KMS-11 (cell line): Measurements from ENCODE around the gene EHF.

Source experiments
- H2AFZ ChIP-seq: fragments of 200-600 bp; sonication (generic); 2 replicates; pipeline ENCODE4 v1.6.1; 2016; ENCODE audit warnings: antibody characterized with exemption, mixed run types, low read depth
- H3K27ac ChIP-seq: fragments of 200-600 bp; sonication (generic); 2 replicates; pipeline ENCODE4 v1.6.1; 2016; ENCODE audit warnings: mild to moderate bottlenecking, mixed run types
- H3K27me3 ChIP-seq: fragments of 200-600 bp; sonication (generic); 2 replicates; pipeline ENCODE4 v1.6.1; 2017; ENCODE audit warnings: mild to moderate bottlenecking, low read depth, mixed run types, moderate library complexity; ENCODE audit not compliant: insufficient read depth
- H3K36me3 ChIP-seq: fragments of 200-600 bp; sonication (generic); 2 replicates; pipeline ENCODE4 v1.6.1; 2017; ENCODE audit warnings: mild to moderate bottlenecking, mixed run types; ENCODE audit not compliant: insufficient read depth
- H3K4me1 ChIP-seq: fragments of 200-600 bp; sonication (generic); 2 replicates; pipeline ENCODE4 v1.6.1; 2016; ENCODE audit warnings: mild to moderate bottlenecking, low read depth, mixed run types; ENCODE audit not compliant: poor library complexity, severe bottlenecking
- H3K4me2 ChIP-seq: fragments of 200-600 bp; sonication (generic); 2 replicates; pipeline ENCODE4 v1.7.0; 2016; ENCODE audit warnings: mild to moderate bottlenecking, mixed run types
- H3K4me3 ChIP-seq: fragments of 200-600 bp; sonication (generic); IDR thresholded peaks from 2 replicates; pipeline ENCODE4 v1.6.1; 2017; ENCODE audit warnings: low read depth, low read length, mixed read lengths; ENCODE audit not compliant: insufficient read depth
- H3K79me2 ChIP-seq: fragments of 200-600 bp; sonication (generic); 2 replicates; pipeline ENCODE4 v1.6.1; 2016; ENCODE audit warnings: low read depth, mixed run types; ENCODE audit not compliant: insufficient read depth
- H3K9ac ChIP-seq: fragments of 200-600 bp; sonication (generic); 2 replicates; pipeline ENCODE4 v1.6.1; 2016; ENCODE audit warnings: mild to moderate bottlenecking, mixed run types
- H4K20me1 ChIP-seq: fragments of 200-600 bp; sonication (generic); 2 replicates; pipeline ENCODE4 v1.6.1; 2016; ENCODE audit warnings: mild to moderate bottlenecking, mixed run types; ENCODE audit not compliant: insufficient read depth
- CTCF ChIP-seq: fragments of 200-600 bp; sonication (generic); conservative IDR thresholded peaks from 2 replicates; pipeline ENCODE4 v1.6.1; 2017; ENCODE audit warnings: low read depth, mild to moderate bottlenecking, antibody characterized with exemption, low read length, moderate library complexity, mixed read lengths

EHF gene

DNA sequence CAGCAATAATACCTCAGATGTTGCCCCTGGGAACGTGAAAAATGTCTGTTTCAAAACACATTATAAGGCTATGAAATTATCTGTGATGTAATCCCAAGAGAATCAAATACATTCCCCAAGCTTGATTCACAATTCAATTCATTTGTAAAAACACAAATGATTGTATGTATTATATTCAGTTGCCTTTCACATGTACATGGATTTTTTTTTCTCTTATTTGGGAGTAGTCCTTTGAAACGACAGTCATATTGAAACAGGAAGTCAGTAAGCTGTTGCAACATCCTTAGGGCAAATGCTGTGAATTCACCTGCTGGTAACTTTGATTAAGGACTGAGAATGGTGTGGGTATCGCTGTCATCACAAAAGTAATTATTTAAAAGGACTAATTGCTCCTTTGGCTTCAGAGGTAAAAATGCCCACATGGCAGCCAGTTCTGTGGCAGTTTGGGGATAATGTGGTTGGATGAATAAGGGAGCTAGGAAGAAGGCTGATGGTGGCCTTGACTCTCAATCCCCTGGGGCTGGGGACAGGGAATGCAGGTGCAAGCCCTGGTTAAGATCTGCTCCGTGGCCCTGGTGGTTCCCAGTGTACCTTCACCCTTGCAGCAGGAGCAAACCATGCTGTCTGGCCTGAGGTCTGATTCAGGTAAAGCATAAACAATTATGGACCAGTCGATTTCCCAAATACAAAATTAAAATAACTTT lies 13.2 kb downstream of the EHF start:
- H3K4me3 ChIP-seq = no peak overlapping the region
- peak overlapping the region; percentile 31 for H3K4me2 ChIP-seq
- H4K20me1 ChIP-seq = no peaks in the 10 kb centered on the region
- H3K27ac ChIP-seq = peak overlapping the region; percentile 43
- peak overlapping the region; percentile 29; the same call in 1 of the 2 replicates for H2AFZ ChIP-seq
- H3K4me1 ChIP-seq = peaks cover 42% of the 10 kb centered on the region
- H3K36me3 ChIP-seq = no peaks in the 10 kb centered on the region
- no peak overlapping the region for H3K9ac ChIP-seq
- TF ChIP-seq CTCF = peak; percentile 30; the same call in 1 of the 2 replicates
- H3K79me2 ChIP-seq = no peaks in the 10 kb centered on the region
- no peaks in the 10 kb centered on the region for H3K27me3 ChIP-seq

GRCh38 chr11:34634694-34635062 lies 13.8 kb downstream of the EHF start:
- H3K27ac ChIP-seq = peak overlapping the region; percentile 43
- no peak for TF ChIP-seq CTCF
- peak overlapping the region; percentile 31 for H3K4me2 ChIP-seq
- peaks cover 42% of the 10 kb centered on the region for H3K4me1 ChIP-seq
- H3K27me3 ChIP-seq = no peaks in the 10 kb centered on the region
- no peaks in the 10 kb centered on the region for H4K20me1 ChIP-seq
- no peak overlapping the region for H3K4me3 ChIP-seq
- no peak overlapping the region for H2AFZ ChIP-seq
- H3K36me3 ChIP-seq = no peaks in the 10 kb centered on the region
- no peak overlapping the region for H3K9ac ChIP-seq
- H3K79me2 ChIP-seq = no peaks in the 10 kb centered on the region

- no peak overlapping the region for H3K27ac ChIP-seq
- H3K4me1 ChIP-seq = peaks cover 42% of the 10 kb centered on the region
- no peak overlapping the region for H2AFZ ChIP-seq
- no peaks in the 10 kb centered on the region for H3K27me3 ChIP-seq
- H3K9ac ChIP-seq = no peak overlapping the region
- no peaks in the 10 kb centered on the region for H3K36me3 ChIP-seq
- no peaks in the 10 kb centered on the region for H4K20me1 ChIP-seq
- no peaks in the 10 kb centered on the region for H3K79me2 ChIP-seq
- H3K4me3 ChIP-seq = no peak overlapping the region
- TF ChIP-seq CTCF = no peak
- H3K4me2 ChIP-seq = no peak overlapping the region
Observed at GRCh38 chr11:34636127-34636526, 15.2 kb downstream of the EHF start.

DNA sequence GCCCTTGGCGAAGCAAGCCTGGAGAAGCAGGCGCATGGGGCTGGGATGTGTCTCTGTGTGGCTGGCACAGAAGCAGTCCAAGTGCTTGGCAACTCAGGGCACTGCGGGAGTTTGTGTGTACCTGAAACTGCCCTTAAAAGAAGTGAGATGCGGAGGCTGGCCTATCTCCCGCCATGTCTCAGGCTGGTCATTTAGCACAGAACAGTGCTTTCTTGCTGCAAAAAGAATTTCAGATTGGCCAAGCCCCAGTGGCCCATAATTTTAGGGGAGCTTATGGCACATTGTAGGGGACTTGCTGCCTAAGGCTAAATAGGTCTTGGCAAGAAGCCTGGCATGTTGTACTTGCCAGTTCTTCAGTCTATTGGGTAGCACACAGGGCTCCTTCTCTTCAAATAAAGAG lies 16.4 kb downstream of the EHF start:
- Histone ChIP-seq H2AFZ (no peak overlapping the region), H3K79me2 (no peaks in the 10 kb centered on the region), H3K36me3 (no peaks in the 10 kb centered on the region), H3K9ac (no peak overlapping the region), H3K27ac (no peak overlapping the region), H3K4me3 (no peak overlapping the region), H3K4me2 (no peak overlapping the region), H3K4me1 (peaks cover 30% of the 10 kb centered on the region), H4K20me1 (no peaks in the 10 kb centered on the region), H3K27me3 (no peaks in the 10 kb centered on the region)
- no peak for TF ChIP-seq CTCF
